Erythroblast (primary cell): ENCODE results near the gene PEAR1.

ENCODE experiments used
- GATA1 ChIP-seq: IDR thresholded peaks from 2 replicates; pipeline ENCODE4 v1.6.1; 2011; ENCODE audit warnings: low read depth, mild to moderate bottlenecking, control low read depth, low read length, moderate library complexity
- POLR2A ChIP-seq: IDR thresholded peaks from 2 replicates; pipeline ENCODE4 v1.6.1; 2011; ENCODE audit warnings: mild to moderate bottlenecking, low read length

- TF ChIP-seq POLR2A (no peak), GATA1 (no peak)
Measured at GRCh38 chr1:156887734-156888133, 5.8 kb upstream of the PEAR1 start.
